Measurements from ENCODE around the gene ALG3.
A peak's percentile ranks its signal among the peaks of the same experiment; 100 is the strongest.

The ALG3 gene

GRCh38 chr3:184229394-184230080, 19.2 kb downstream of the ALG3 start, which contains the start of gene VWA5B2:
Gene VWA5B2 (plus strand): TSS chr3:184229585. CDS start chr3:184230529, 944 bp downstream.
- TF ChIP-seq USF1 (IDR thresholded peaks at IDR 0.05): no peak
- TF ChIP-seq CEBPB (IDR thresholded peaks at IDR 0.05): no peak
- TF ChIP-seq TAF1 (IDR thresholded peaks at IDR 0.05; ENCODE audit: low read depth): peak; percentile 73
- TF ChIP-seq EP300 (IDR thresholded peaks at IDR 0.05; ENCODE audit: borderline replicate concordance): no peak
- no peak for TF ChIP-seq CREB1 (IDR thresholded peaks at IDR 0.05; ENCODE audit: low read depth)
- TF ChIP-seq REST (IDR thresholded peaks at IDR 0.05; ENCODE audit: low read depth): no peak
- no peak for TF ChIP-seq RAD21 (IDR thresholded peaks at IDR 0.05; ENCODE audit: low read depth)
- TF ChIP-seq TEAD4 (IDR thresholded peaks at IDR 0.05): peak; percentile 10; the same call in 1 of the 2 replicates
- peak; percentile 50 for TF ChIP-seq EGR1 (IDR thresholded peaks at IDR 0.05)
- TF ChIP-seq, protein P1, sequence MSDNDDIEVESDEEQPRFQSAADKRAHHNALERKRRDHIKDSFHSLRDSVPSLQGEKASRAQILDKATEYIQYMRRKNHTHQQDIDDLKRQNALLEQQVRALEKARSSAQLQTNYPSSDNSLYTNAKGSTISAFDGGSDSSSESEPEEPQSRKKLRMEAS (IDR thresholded peaks at IDR 0.05): peak; percentile 42
- TF ChIP-seq FOXM1 (IDR thresholded peaks at IDR 0.05; ENCODE audit: borderline replicate concordance, low read depth): no peak
- TF ChIP-seq YY1 (IDR thresholded peaks at IDR 0.05; ENCODE audit: low read depth): no peak
- TF ChIP-seq NFIC (IDR thresholded peaks at IDR 0.05): no peak
- no peak for TF ChIP-seq TCF12 (IDR thresholded peaks at IDR 0.05; ENCODE audit: low read depth)
- TF ChIP-seq ZBTB7A (IDR thresholded peaks at IDR 0.05; ENCODE audit: low read depth): peak; percentile 79; the same call in 1 of the 2 replicates

- TF ChIP-seq TAF1 (IDR thresholded peaks at IDR 0.05; ENCODE audit: low read depth): no peak
- TF ChIP-seq EGR1 (IDR thresholded peaks at IDR 0.05): no peak
- no peak for TF ChIP-seq USF1 (IDR thresholded peaks at IDR 0.05)
- no peak for TF ChIP-seq REST (IDR thresholded peaks at IDR 0.05; ENCODE audit: low read depth)
- no peak for TF ChIP-seq TCF12 (IDR thresholded peaks at IDR 0.05; ENCODE audit: low read depth)
These were observed 20.2 kb downstream of the ALG3 start for GRCh38 chr3:184228376-184229137.

GRCh38 chr3:184227481-184227935, 21.3 kb downstream of the ALG3 start:
- no peak for TF ChIP-seq CREB1 (IDR thresholded peaks at IDR 0.05; ENCODE audit: low read depth)
- no peak for TF ChIP-seq CEBPB (IDR thresholded peaks at IDR 0.05)
- TF ChIP-seq ZBTB7A (IDR thresholded peaks at IDR 0.05; ENCODE audit: low read depth): peak; percentile 88; the same call in 1 of the 2 replicates
- TF ChIP-seq RAD21 (IDR thresholded peaks at IDR 0.05; ENCODE audit: low read depth): peak; percentile 75

GRCh38 chr3:184223946-184224345, 24.8 kb downstream of the ALG3 start:
- TF ChIP-seq ZBTB7A (IDR thresholded peaks at IDR 0.05; ENCODE audit: low read depth) (no peak), CREB1 (IDR thresholded peaks at IDR 0.05; ENCODE audit: low read depth) (no peak), CEBPB (IDR thresholded peaks at IDR 0.05) (no peak), REST (IDR thresholded peaks at IDR 0.05; ENCODE audit: low read depth) (no peak), TCF12 (IDR thresholded peaks at IDR 0.05; ENCODE audit: low read depth) (no peak), RAD21 (IDR thresholded peaks at IDR 0.05; ENCODE audit: low read depth) (no peak), TEAD4 (IDR thresholded peaks at IDR 0.05) (no peak), YY1 (IDR thresholded peaks at IDR 0.05; ENCODE audit: low read depth) (no peak), NFIC (IDR thresholded peaks at IDR 0.05) (no peak)
- TF ChIP-seq, protein P1 (IDR thresholded peaks at IDR 0.05): no peak

Measured in Ishikawa (cell line).